Stimulated activated CD4-positive, alpha-beta T cell treated with anti-CD3 and anti-CD28 coated beads, Interleukin-1b, Interleukin-23, amount 100 ng/mL, for 4 hours (primary cell): ENCODE measurements around the gene TRIM27.
"Not testable (repeated sequence)": the region's sequence is repeated elsewhere in the genome, so short reads cannot be mapped to it uniquely, and the experiment has no call there.

Source experiments
- DNase-seq, 2 donors: peaks; one replicate each; pipeline ENCODE4 v3.0.0-alpha.2; 2020; ENCODE audit warnings: low read depth in 2 of 2

Gene TRIM27

GRCh38 chr6:28943223-28943556, 19.4 kb upstream of the TRIM27 start:
- DNase-seq: no peak

- DNase-seq: no peak
These were observed 18.1 kb upstream of the TRIM27 start for GRCh38 chr6:28941684-28942448.

- peak; percentile 59 to 82 for DNase-seq
These were observed 17.3 kb upstream of the TRIM27 start for GRCh38 chr6:28940858-28941683.

GRCh38 chr6:28940294-28940857, 16.6 kb upstream of the TRIM27 start:
- peak in 1 of 2 donors; percentile 48 for DNase-seq

GRCh38 chr6:28933069-28933468, 9.3 kb upstream of the TRIM27 start:
- DNase-seq: no peak

- no peak for DNase-seq
These were observed 6.3 kb upstream of the TRIM27 start for GRCh38 chr6:28929887-28930620.

DNA sequence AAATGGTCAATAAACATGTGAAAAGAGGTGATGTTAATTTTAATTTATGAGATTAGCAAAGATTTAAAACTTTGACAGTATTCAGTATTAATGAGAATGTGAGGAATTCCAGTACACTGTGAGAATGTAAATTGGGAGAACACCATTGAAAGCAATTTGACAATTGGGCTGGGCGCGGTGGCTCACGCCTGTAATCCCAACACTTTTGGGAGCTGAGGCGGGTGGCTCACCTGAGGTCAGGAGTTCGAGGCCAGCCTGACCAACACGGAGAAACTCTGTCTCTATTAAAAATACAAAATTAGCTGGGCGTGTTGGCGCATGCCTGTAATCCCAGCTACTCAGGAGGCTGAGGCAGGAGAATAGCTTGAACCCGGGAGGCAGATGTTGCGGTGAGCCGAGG, 5.6 kb upstream of the TRIM27 start:
- DNase-seq: not testable (repeated sequence)

- no peak for DNase-seq
These were observed 4.1 kb upstream of the TRIM27 start for GRCh38 chr6:28927846-28928245.

- DNase-seq: peak in 1 of 2 donors; percentile 12
These were observed 916 bp downstream of the TRIM27 start for GRCh38 chr6:28922821-28923317.

GRCh38 chr6:28922004-28922820, 1.6 kb downstream of the TRIM27 start:
- peak in 1 of 2 donors; percentile 31 for DNase-seq

GRCh38 chr6:28920281-28920680, 3.5 kb downstream of the TRIM27 start:
- no peak for DNase-seq

- DNase-seq: no peak
These were observed 8.8 kb downstream of the TRIM27 start for GRCh38 chr6:28914941-28915340.

GRCh38 chr6:28910901-28911690, 12.7 kb downstream of the TRIM27 start:
- DNase-seq: no peak

DNA sequence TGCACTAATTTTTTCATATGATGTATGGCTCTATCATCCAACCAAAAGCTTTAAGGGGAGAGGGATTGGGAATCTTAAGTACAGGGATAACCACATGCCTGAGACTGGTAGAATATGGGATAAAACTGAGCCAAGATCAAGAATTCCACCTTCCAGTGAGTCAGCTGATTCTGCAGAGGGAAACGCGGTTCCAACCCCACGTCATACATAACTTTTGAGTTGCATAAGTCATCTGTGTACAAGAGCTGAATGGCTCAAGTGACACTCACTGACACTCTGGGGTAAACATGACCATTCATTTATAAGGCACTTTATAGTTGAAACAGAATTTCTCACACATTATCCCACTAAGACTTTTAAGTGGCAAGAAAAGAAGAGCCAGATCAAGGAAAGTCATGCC, 16.4 kb downstream of the TRIM27 start:
- DNase-seq: no peak

DNA sequence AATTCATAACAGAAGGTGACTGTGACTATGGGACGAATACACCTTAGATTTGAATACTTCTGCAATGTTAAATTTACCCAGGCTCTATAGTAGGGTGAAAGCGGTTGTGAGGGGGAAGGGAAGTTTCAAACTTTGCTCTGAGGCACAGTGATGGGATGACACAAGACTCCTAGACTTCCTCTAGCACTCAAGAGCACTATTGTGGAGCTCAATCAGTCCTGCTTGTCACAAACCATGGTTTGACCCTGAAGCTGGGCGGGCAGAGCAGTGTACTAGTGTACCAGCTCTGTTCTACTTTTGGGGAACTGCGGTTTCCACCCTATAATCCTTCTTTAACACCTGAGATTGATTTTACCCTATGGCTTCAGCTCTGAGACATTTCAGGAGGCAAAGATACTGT, 17.1 kb downstream of the TRIM27 start:
- DNase-seq: no peak

DNA sequence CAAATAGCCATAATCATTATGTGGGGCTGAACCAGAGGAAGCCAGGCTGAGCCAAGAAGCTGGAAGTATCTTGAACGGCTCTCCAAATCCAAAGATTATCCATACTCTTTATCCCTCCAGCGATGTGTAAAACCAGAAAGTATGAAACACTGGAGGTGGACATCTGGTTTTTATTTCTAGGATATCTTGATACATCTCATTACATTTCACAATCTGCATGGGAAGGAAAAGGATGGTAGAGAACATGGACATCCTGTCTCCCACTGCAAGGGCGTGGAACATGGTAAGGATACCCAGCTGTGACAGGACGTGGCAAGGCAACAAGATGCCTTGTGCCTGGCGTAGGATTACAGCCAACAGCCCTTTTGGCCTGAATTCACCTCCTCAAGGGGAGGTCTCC, 20.1 kb downstream of the TRIM27 start:
- DNase-seq: no peak

GRCh38 chr6:28901831-28902230, 22.0 kb downstream of the TRIM27 start:
- DNase-seq: no peak

- DNase-seq: no peak
These were observed 23.1 kb downstream of the TRIM27 start for GRCh38 chr6:28900577-28901256.

DNA sequence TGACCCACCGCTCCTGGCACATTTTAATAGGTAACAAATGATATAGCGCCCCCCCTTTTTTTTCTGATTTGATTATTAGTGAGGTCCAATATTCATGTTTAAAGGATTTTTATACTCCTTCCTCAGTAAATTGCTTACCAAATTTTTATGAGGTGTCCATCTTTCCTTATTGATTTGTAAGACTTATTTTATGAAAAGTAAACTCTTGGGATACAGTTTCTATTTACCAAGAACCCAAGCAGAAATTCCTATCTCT, 25.1 kb downstream of the TRIM27 start:
- no peak for DNase-seq

GRCh38 chr6:28897369-28897745, 26.4 kb downstream of the TRIM27 start:
- DNase-seq: no peak
